Measurements from ENCODE around the gene CFAP61.
A peak's percentile ranks its signal among the peaks of the same experiment; 100 is the strongest.

Gene CFAP61

DNA sequence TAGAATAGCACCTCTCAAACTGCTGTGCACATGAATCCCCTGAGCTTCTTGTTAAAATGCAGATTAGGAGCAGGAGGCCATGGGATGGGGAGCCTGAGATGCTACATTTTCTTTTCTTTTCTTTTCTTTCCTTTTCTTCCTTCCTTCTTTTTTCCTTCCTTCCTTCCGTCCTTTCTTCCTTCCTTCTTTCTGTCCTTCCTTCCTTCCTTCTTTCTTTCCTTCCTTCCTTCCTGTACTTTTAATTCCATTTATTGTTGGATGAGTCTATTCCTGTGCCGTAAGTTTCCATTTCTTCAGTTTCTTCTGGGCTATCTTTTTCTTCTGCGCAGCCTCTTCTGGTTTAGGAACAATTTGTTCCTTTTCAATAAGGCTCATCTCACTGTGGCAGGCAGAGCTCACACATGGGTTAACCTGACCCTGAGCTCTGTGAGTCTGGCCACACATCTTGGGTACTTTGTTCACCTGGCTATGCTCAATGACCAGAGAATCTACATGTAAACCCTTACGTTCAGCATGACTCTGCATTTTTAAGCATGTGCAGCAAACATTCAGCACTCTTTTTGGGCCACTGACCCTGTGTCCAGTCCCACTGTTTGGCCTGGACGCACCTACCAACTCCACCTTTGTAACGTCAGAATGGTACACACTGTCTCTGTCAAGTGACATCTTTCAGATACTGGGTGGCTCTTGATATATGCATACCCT lies 200.9 kb downstream of the CFAP61 start:
- no peak overlapping the region for H3K4me3 ChIP-seq (ENCODE audit: low read depth, low read length)
- no peak for TF ChIP-seq MAX (IDR thresholded peaks at IDR 0.05; ENCODE audit: low read depth, low read length)
- no peak for TF ChIP-seq MYC (IDR thresholded peaks at IDR 0.05; ENCODE audit: low read depth, low read length)
- no peak for TF ChIP-seq POLR2A (IDR thresholded peaks at IDR 0.05; ENCODE audit: extremely low read depth, insufficient read length)
- TF ChIP-seq, protein P1, sequence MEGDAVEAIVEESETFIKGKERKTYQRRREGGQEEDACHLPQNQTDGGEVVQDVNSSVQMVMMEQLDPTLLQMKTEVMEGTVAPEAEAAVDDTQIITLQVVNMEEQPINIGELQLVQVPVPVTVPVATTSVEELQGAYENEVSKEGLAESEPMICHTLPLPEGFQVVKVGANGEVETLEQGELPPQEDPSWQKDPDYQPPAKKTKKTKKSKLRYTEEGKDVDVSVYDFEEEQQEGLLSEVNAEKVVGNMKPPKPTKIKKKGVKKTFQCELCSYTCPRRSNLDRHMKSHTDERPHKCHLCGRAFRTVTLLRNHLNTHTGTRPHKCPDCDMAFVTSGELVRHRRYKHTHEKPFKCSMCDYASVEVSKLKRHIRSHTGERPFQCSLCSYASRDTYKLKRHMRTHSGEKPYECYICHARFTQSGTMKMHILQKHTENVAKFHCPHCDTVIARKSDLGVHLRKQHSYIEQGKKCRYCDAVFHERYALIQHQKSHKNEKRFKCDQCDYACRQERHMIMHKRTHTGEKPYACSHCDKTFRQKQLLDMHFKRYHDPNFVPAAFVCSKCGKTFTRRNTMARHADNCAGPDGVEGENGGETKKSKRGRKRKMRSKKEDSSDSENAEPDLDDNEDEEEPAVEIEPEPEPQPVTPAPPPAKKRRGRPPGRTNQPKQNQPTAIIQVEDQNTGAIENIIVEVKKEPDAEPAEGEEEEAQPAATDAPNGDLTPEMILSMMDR (IDR thresholded peaks at IDR 0.05; ENCODE audit: low read depth, low read length): no peak
- DNase-seq (ENCODE audit: low read depth): no peak

DNA sequence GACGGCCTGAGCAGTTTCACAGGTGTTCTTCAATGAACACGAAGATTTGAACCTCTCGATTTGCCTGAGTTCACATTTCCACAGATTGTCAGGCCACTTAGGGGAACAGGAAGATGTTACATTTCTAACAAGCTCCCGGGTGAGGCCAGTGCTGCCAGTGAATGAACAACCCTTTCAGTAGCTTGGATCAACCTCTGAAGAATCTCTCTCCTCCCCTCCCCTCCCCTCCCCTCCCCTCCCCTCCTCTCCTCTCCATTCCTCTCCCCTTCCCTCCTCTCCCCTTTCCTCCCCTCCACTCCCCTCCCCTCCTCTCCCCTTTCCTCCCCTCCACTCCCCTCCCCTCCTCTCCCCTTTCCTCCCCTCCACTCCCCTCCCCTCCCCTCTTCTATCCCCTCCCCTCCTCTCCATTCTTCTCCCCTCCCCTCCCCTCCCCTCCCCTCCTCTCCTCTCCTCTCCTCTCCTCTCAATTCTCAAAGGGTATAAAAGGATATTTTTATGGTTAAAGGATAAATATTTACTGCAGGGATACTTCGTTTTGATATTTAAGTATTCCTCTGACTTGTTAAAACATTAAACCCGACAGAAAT lies 201.5 kb downstream of the CFAP61 start:
- TF ChIP-seq MYC (IDR thresholded peaks at IDR 0.05; ENCODE audit: low read depth, low read length) (no peak), MAX (IDR thresholded peaks at IDR 0.05; ENCODE audit: low read depth, low read length) (no peak), POLR2A (IDR thresholded peaks at IDR 0.05; ENCODE audit: extremely low read depth, insufficient read length) (no peak)
- TF ChIP-seq, protein P1 (IDR thresholded peaks at IDR 0.05; ENCODE audit: low read depth, low read length): no peak
- H3K4me3 ChIP-seq (ENCODE audit: low read depth, low read length): no peak overlapping the region
- DNase-seq (ENCODE audit: low read depth): no peak

GRCh38 chr20:20255099-20255498 lies 202.8 kb downstream of the CFAP61 start:
- peak; percentile 77 for DNase-seq (ENCODE audit: low read depth)
- no peak overlapping the region for H3K4me3 ChIP-seq (ENCODE audit: low read depth, low read length)
- TF ChIP-seq POLR2A (IDR thresholded peaks at IDR 0.05; ENCODE audit: extremely low read depth, insufficient read length) (no peak), MAX (IDR thresholded peaks at IDR 0.05; ENCODE audit: low read depth, low read length) (no peak), MYC (IDR thresholded peaks at IDR 0.05; ENCODE audit: low read depth, low read length) (no peak)
- TF ChIP-seq, protein P1 (IDR thresholded peaks at IDR 0.05; ENCODE audit: low read depth, low read length): no peak

DNA sequence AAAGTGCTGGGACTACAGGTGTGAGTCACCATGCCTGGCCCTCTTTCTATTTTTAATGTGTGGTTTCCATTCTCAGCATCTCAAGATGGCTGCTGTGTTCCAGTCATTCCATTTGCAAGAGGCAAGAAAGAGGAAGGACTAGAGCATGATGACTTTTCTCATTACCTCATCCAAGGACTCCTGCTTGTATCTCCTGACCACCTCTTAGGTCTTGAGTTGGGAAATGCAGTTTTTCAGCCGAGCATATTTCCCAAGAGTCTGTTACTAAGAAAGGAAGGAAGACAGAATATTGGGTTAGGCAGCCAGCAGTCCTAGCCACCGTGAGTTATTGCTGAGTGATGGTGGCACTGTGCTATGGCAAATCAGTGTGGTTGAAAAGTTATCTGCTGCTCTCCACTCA lies 207.2 kb downstream of the CFAP61 start:
- DNase-seq (ENCODE audit: low read depth): peak; percentile 65
- no peak overlapping the region for H3K4me3 ChIP-seq (ENCODE audit: low read depth, low read length)
- TF ChIP-seq MYC (IDR thresholded peaks at IDR 0.05; ENCODE audit: low read depth, low read length) (no peak), POLR2A (IDR thresholded peaks at IDR 0.05; ENCODE audit: extremely low read depth, insufficient read length) (no peak), MAX (IDR thresholded peaks at IDR 0.05; ENCODE audit: low read depth, low read length) (no peak)
- TF ChIP-seq, protein P1 (IDR thresholded peaks at IDR 0.05; ENCODE audit: low read depth, low read length): no peak

- no peak overlapping the region for H3K4me3 ChIP-seq (ENCODE audit: low read depth, low read length)
- TF ChIP-seq MYC (IDR thresholded peaks at IDR 0.05; ENCODE audit: low read depth, low read length): 0 out of 2 replicates have a peak, but pooled peaks have one; percentile 22
- TF ChIP-seq, protein P1 (IDR thresholded peaks at IDR 0.05; ENCODE audit: low read depth, low read length): no peak
- no peak for TF ChIP-seq POLR2A (IDR thresholded peaks at IDR 0.05; ENCODE audit: extremely low read depth, insufficient read length)
- peak; percentile 52 for TF ChIP-seq MAX (IDR thresholded peaks at IDR 0.05; ENCODE audit: low read depth, low read length)
- DNase-seq (ENCODE audit: low read depth): peak; percentile 80
Measured at GRCh38 chr20:20261159-20261558, 208.8 kb downstream of the CFAP61 start.

All from NB4 (cell line).